ENCODE data around the gene SYCE3.

Gene SYCE3

GRCh38 chr22:50567721-50568252, 5.1 kb upstream of the SYCE3 start:
- Histone ChIP-seq H3K4me2 (ENCODE audit: low read length) (no peak overlapping the region), H4K20me1 (ENCODE audit: control insufficient read depth, insufficient read depth, low read depth, low read length) (no peaks in the 10 kb centered on the region), H3K27me3 (ENCODE audit: control insufficient read depth, low read length) (peaks cover 12% of the 10 kb centered on the region), H3K27ac (ENCODE audit: low read depth, low read length) (no peak overlapping the region), H3K4me3 (ENCODE audit: low read length) (no peak overlapping the region), H3K9me2 (replicated peaks; ENCODE audit: control insufficient read depth, low read length) (no peaks in the 10 kb centered on the region), H3F3A (ENCODE audit: control insufficient read depth, insufficient read depth) (peaks cover 2% of the 10 kb centered on the region; the same call in 1 of the 2 replicates), H3K9me3 (ENCODE audit: control insufficient read depth, insufficient read depth, low read length) (no peaks in the 10 kb centered on the region), H3K4me1 (ENCODE audit: control insufficient read depth, low read length) (peaks cover 8% of the 10 kb centered on the region), H3K36me3 (ENCODE audit: control insufficient read depth, low read length) (peaks cover 49% of the 10 kb centered on the region), H3K79me2 (ENCODE audit: control insufficient read depth, low read length) (no peaks in the 10 kb centered on the region)
- no peak for TF ChIP-seq EZH2phosphoT487 (IDR thresholded peaks at IDR 0.05; ENCODE audit: borderline replicate concordance, low read length)
- TF ChIP-seq CTCF (IDR thresholded peaks at IDR 0.05; ENCODE audit: low read depth, low read length, poor library complexity, severe bottlenecking): no peak

GRCh38 chr22:50564289-50564688, 1.6 kb upstream of the SYCE3 start:
- Histone ChIP-seq H3K27ac (ENCODE audit: low read depth, low read length) (no peak overlapping the region), H3K4me1 (ENCODE audit: control insufficient read depth, low read length) (peaks cover 8% of the 10 kb centered on the region), H3K9me2 (replicated peaks; ENCODE audit: control insufficient read depth, low read length) (no peaks in the 10 kb centered on the region), H3K79me2 (ENCODE audit: control insufficient read depth, low read length) (no peaks in the 10 kb centered on the region), H4K20me1 (ENCODE audit: control insufficient read depth, insufficient read depth, low read depth, low read length) (no peaks in the 10 kb centered on the region), H3K4me2 (ENCODE audit: low read length) (no peak overlapping the region), H3K27me3 (ENCODE audit: control insufficient read depth, low read length) (peaks cover 18% of the 10 kb centered on the region), H3K36me3 (ENCODE audit: control insufficient read depth, low read length) (peaks cover 14% of the 10 kb centered on the region), H3K9me3 (ENCODE audit: control insufficient read depth, insufficient read depth, low read length) (no peaks in the 10 kb centered on the region), H3K4me3 (ENCODE audit: low read length) (no peak overlapping the region), H3F3A (ENCODE audit: control insufficient read depth, insufficient read depth) (peaks cover 2% of the 10 kb centered on the region; the same call in 1 of the 2 replicates)
- TF ChIP-seq EZH2phosphoT487 (IDR thresholded peaks at IDR 0.05; ENCODE audit: borderline replicate concordance, low read length) (no peak), CTCF (IDR thresholded peaks at IDR 0.05; ENCODE audit: low read depth, low read length, poor library complexity, severe bottlenecking) (no peak)

GRCh38 chr22:50563413-50564160, 868 bp upstream of the SYCE3 start:
- H3K79me2 ChIP-seq (ENCODE audit: control insufficient read depth, low read length): no peaks in the 10 kb centered on the region
- no peaks in the 10 kb centered on the region for H3K9me2 ChIP-seq (replicated peaks; ENCODE audit: control insufficient read depth, low read length)
- H3K4me2 ChIP-seq (ENCODE audit: low read length): peak overlapping the region; percentile 100
- H3F3A ChIP-seq (ENCODE audit: control insufficient read depth, insufficient read depth): peaks cover 2% of the 10 kb centered on the region; the same call in 1 of the 2 replicates
- peaks cover 18% of the 10 kb centered on the region for H3K27me3 ChIP-seq (ENCODE audit: control insufficient read depth, low read length)
- H3K4me1 ChIP-seq (ENCODE audit: control insufficient read depth, low read length): peaks cover 8% of the 10 kb centered on the region
- no peaks in the 10 kb centered on the region for H4K20me1 ChIP-seq (ENCODE audit: control insufficient read depth, insufficient read depth, low read depth, low read length)
- TF ChIP-seq CTCF (IDR thresholded peaks at IDR 0.05; ENCODE audit: low read depth, low read length, poor library complexity, severe bottlenecking) (no peak), EZH2phosphoT487 (IDR thresholded peaks at IDR 0.05; ENCODE audit: borderline replicate concordance, low read length) (0 out of 2 replicates have a peak, but pooled peaks have one; percentile 31)
- peak overlapping the region; percentile 87 for H3K4me3 ChIP-seq (ENCODE audit: low read length)
- no peaks in the 10 kb centered on the region for H3K9me3 ChIP-seq (ENCODE audit: control insufficient read depth, insufficient read depth, low read length)
- H3K27ac ChIP-seq (ENCODE audit: low read depth, low read length): no peak overlapping the region
- H3K36me3 ChIP-seq (ENCODE audit: control insufficient read depth, low read length): peaks cover 8% of the 10 kb centered on the region

Measured in DOHH2 (cell line).